Lung (tissue), 12 donors: ENCODE results near the gene OPHN1. TPM values are rescaled to one million over a fixed set of nuclear protein-coding genes. Genes with fewer than 3 reads are reported as not detected.

ENCODE experiments used
- ATAC-seq: fragments of 200-7000 bp; cut with Tn5 transposase; one replicate; pipeline ENCODE4 v1.9.1; 2020; ENCODE audit warnings: moderate number of reproducible peaks; ENCODE audit not compliant: insufficient read depth, low FRiP score
- DNase-seq, 3 donors: peaks; one replicate each; pipeline ENCODE4 v3.0.0-alpha.2; 2013 to 2017
- H3K27ac ChIP-seq, 2 donors: one replicate each; pipeline ENCODE4 v1.5.1; 2013; ENCODE audit warnings: mild to moderate bottlenecking in 2 of 2, moderate library complexity in 2 of 2, control low read depth in 1 of 2, inconsistent platforms in 1 of 2, low read depth in 1 of 2, low read length in 1 of 2
- H3K27me3 ChIP-seq, 3 donors: one replicate each; pipeline ENCODE4 v1.5.1; 2013; ENCODE audit warnings: low read length in 2 of 3; ENCODE audit not compliant: control insufficient read depth in 3 of 3, insufficient read depth in 3 of 3
- H3K36me3 ChIP-seq, 4 donors: one replicate each; pipeline ENCODE4 v1.5.1; 2013; ENCODE audit warnings: low read length in 4 of 4, mild to moderate bottlenecking in 1 of 4, moderate library complexity in 1 of 4; ENCODE audit not compliant: control insufficient read depth in 4 of 4, insufficient read depth in 4 of 4
- H3K4me1 ChIP-seq, 5 donors: one replicate each; pipeline ENCODE4 v1.5.1; 2013; ENCODE audit warnings: low read length in 5 of 5, mild to moderate bottlenecking in 2 of 5, moderate library complexity in 1 of 5; ENCODE audit not compliant: control insufficient read depth in 5 of 5, insufficient read depth in 5 of 5
- H3K4me3 ChIP-seq: one replicate; pipeline ENCODE4 v1.5.1; 2013; ENCODE audit warnings: mild to moderate bottlenecking, control low read depth, moderate library complexity
- H3K9ac ChIP-seq, 2 donors: one replicate each; pipeline ENCODE4 v1.5.1; 2013; ENCODE audit warnings: low read length in 2 of 2, control low read depth in 1 of 2; ENCODE audit not compliant: insufficient read depth in 1 of 2
- H3K9me3 ChIP-seq, 4 donors: one replicate each; pipeline ENCODE4 v1.5.1; 2013; ENCODE audit warnings: low read length in 3 of 4, mild to moderate bottlenecking in 1 of 4, moderate library complexity in 1 of 4; ENCODE audit not compliant: control insufficient read depth in 4 of 4, insufficient read depth in 3 of 4
- WGBS, 2 donors: extraction: QIAGEN DNeasy Blood & Tissue Kit; methylation state at CpG; one replicate each; pipeline ENCODE4 v1.1.7; 2013; 5-methylcytosine and 5-hydroxymethylcytosine counted together
- polyA plus RNA-seq, 2 donors: library from polyadenylated mRNA; stranded (reverse); fragments of 200-250 nt; gene quantifications; one replicate each; pipeline ENCODE4 v1.2.1, GENCODE V29; 2013
- total RNA-seq, 2 donors: library from RNA; depleted of rRNA in 1 of 2; stranded (reverse); fragments of >200 nt in 1 of 2; gene quantifications; one replicate each; pipeline ENCODE4 v1.2.1, GENCODE V29; 2014 to 2021
- TF ChIP-seq, protein P1 (sequence below): IDR thresholded peaks from 2 replicates; pipeline ENCODE4 v1.5.1; 2012; ENCODE audit warnings: mild to moderate bottlenecking; ENCODE audit errors: control extremely low read depth, extremely low read depth
- donor health status: control.
- donor health status: control.
- donor health status: Bipolar disorder and iron deficiency.
- donor health status: healthy.
- donor health status: DM: yes; HTN: yes; CAD: no.

Gene OPHN1
- total and polyA plus RNA-seq, 4 donors, result 1.1 to 22.0 (median 6.8) TPM

DNA sequence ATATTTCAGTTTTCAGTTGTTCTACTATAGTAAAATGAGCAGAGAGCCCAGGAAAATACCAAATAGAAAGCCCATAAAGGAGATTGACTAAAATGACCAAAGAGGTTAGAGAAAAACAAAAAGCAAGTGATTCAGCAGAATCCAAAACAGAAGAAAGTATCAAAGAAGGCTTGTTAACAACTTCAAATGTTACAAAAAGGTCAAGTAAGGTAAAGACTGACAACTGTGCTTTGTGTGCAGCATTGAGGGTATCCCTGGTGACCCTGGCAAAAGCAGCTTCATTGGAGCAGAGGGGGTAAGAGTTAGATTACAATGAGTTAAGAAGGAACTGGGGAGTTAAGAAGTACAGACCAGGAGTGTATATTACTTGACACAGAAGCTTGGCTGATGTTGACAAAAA is 317.9 kb downstream of the OPHN1 start:
- H3K9me3 ChIP-seq, result no peaks in the 10 kb centered on the region
- TF ChIP-seq, protein P1, sequence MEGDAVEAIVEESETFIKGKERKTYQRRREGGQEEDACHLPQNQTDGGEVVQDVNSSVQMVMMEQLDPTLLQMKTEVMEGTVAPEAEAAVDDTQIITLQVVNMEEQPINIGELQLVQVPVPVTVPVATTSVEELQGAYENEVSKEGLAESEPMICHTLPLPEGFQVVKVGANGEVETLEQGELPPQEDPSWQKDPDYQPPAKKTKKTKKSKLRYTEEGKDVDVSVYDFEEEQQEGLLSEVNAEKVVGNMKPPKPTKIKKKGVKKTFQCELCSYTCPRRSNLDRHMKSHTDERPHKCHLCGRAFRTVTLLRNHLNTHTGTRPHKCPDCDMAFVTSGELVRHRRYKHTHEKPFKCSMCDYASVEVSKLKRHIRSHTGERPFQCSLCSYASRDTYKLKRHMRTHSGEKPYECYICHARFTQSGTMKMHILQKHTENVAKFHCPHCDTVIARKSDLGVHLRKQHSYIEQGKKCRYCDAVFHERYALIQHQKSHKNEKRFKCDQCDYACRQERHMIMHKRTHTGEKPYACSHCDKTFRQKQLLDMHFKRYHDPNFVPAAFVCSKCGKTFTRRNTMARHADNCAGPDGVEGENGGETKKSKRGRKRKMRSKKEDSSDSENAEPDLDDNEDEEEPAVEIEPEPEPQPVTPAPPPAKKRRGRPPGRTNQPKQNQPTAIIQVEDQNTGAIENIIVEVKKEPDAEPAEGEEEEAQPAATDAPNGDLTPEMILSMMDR, result no peak
- ATAC-seq (no peak), DNase-seq (no peak)
- H3K9ac ChIP-seq, result no peak overlapping the region
- H3K36me3 ChIP-seq, result peaks cover 0 to 8% (median 5%) of the 10 kb centered on the region in 4 donors
- no peaks in the 10 kb centered on the region for H3K27me3 ChIP-seq
- no peak overlapping the region for H3K27ac ChIP-seq
- no peak overlapping the region for H3K4me3 ChIP-seq
- no peaks in the 10 kb centered on the region for H3K4me1 ChIP-seq

DNA sequence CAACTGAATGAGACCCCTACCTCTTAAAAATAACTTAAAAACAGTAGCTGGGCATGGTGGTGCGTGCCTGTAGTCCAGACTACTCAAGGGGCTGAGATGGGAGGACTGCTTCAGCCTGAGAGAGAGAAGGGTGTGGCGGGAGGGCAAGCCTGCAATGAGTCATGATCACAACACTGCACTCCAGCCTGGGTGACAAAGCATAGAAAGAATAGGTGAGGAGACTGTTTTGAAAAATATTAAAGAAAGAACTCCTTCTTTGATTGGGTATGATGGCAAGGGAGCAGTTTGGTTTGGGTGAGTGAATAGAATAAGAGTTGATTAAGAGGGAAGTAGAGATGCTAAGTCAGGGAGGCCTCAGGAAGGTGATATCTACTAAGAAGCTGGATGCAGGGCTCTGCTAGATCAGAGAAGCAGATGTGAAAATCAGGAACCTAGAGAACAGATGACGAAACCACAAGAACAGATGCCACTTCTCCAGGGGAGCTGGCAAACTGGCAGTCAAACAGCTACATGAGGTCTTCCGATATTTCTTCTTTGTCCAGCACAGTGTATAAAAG is 318.6 kb downstream of the OPHN1 start:
- H3K9ac ChIP-seq, result no peak overlapping the region
- DNase-seq (peak in 1 of 3 donors; percentile 2), ATAC-seq (no peak)
- peaks cover 0 to 8% (median 5%) of the 10 kb centered on the region in 4 donors for H3K36me3 ChIP-seq
- no peaks in the 10 kb centered on the region for H3K4me1 ChIP-seq
- TF ChIP-seq, protein P1, result no peak
- WGBS, 2 donors, result 56 to 65% methylated on average over 4 of the region's 4 CpGs
- no peaks in the 10 kb centered on the region for H3K9me3 ChIP-seq
- no peaks in the 10 kb centered on the region for H3K27me3 ChIP-seq
- H3K27ac ChIP-seq, result no peak overlapping the region
- H3K4me3 ChIP-seq, result no peak overlapping the region

DNA sequence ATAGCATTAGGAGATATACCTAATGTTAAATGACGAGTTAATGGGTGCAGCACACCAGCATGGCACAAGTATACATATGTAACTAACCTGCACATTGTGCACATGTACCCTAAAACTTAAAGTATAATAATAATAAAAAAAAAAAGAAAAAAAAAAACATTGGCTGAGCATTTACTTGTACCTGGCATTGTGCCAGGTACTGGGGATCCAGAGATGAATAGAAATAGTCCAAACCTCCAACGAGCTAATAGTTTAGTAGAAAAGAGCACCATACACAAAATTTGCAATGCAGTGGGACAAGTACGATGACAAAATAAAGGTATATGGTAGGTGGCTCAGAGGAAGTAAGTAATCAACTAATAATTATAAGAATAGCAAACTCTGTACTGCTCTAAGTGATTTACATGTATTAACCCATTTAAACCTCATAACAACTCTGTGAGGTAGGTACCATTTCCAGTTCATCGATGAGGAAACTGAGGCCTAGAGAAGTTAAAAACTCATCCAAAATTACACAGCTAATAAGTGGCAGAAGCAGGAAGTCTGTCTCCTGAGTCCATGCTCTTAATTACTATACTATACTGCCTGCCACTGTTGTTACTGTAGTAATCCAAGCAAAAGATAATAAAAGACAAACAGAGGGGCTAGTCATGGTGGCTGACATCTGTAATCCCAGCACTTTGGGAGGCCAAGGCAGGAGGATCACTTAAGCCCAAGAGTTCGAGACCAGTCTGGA is 319.3 kb downstream of the OPHN1 start:
- ATAC-seq (no peak), DNase-seq (no peak)
- no peaks in the 10 kb centered on the region for H3K4me1 ChIP-seq
- H3K27me3 ChIP-seq, result no peaks in the 10 kb centered on the region
- H3K9ac ChIP-seq, result no peak overlapping the region
- whole genome bisulfite sequencing, 2 donors, result 77% methylated on average over 4 of the region's 5 CpGs
- peaks cover 0 to 8% (median 5%) of the 10 kb centered on the region in 4 donors for H3K36me3 ChIP-seq
- TF ChIP-seq, protein P1, result no peak
- no peak overlapping the region for H3K27ac ChIP-seq
- H3K4me3 ChIP-seq, result no peak overlapping the region
- H3K9me3 ChIP-seq, result no peaks in the 10 kb centered on the region
